Endothelial cell (in vitro differentiated cells): ENCODE data around the gene AHDC1. TPM values are rescaled to one million over a fixed set of nuclear protein-coding genes. Genes with fewer than 3 reads are reported as not detected.

Source experiments
- DNase-seq: peaks from one replicate; pipeline ENCODE4 v3.0.0; 2021; ENCODE audit warnings: low spot score
- H3K27ac Mint-ChIP-seq: one replicate; pipeline ENCODE4 v1.8.0; 2021; ENCODE audit warnings: mixed read lengths, inconsistent platforms; ENCODE audit not compliant: unreplicated experiment
- H3K27me3 Mint-ChIP-seq: one replicate; pipeline ENCODE4 v1.8.0; 2021; ENCODE audit warnings: mild to moderate bottlenecking, moderate library complexity, mixed read lengths, inconsistent platforms; ENCODE audit not compliant: unreplicated experiment
- H3K36me3 Mint-ChIP-seq: one replicate; pipeline ENCODE4 v1.8.0; 2021; ENCODE audit warnings: mild to moderate bottlenecking, low read depth, mixed read lengths, inconsistent platforms; ENCODE audit not compliant: unreplicated experiment
- H3K4me1 Mint-ChIP-seq: one replicate; pipeline ENCODE4 v1.8.0; 2021; ENCODE audit warnings: mild to moderate bottlenecking, mixed read lengths, inconsistent platforms; ENCODE audit not compliant: unreplicated experiment
- H3K4me3 Mint-ChIP-seq: one replicate; pipeline ENCODE4 v1.8.0; 2021; ENCODE audit warnings: mild to moderate bottlenecking, mixed read lengths, inconsistent platforms; ENCODE audit not compliant: unreplicated experiment
- H3K9me3 Mint-ChIP-seq: one replicate; pipeline ENCODE4 v1.8.0; 2021; ENCODE audit warnings: mixed read lengths, inconsistent platforms; ENCODE audit not compliant: unreplicated experiment
- CTCF ChIP-seq: fragments of 200-600 bp; sonication (generic); IDR thresholded peaks from one replicate; pipeline ENCODE4 v1.5.0; 2021; ENCODE audit warnings: antibody characterized with exemption; ENCODE audit not compliant: unreplicated experiment
- total RNA-seq: library from RNA; stranded (reverse); fragmentation: NEBNext Ultra II Directional; extraction: Animal tissue kit (Norgen Biotek cat#: 25700); gene quantifications from one replicate; pipeline ENCODE4 v1.2.1, GENCODE V29; 2021; ENCODE audit not compliant: unreplicated experiment

AHDC1 gene
- total RNA-seq, 1 donor from 2014 or later: 48.0 TPM

- H3K27ac Mint-ChIP-seq: peak overlapping the region; percentile 54
- TF ChIP-seq CTCF: no peak
- no peaks in the 10 kb centered on the region for H3K9me3 Mint-ChIP-seq
- DNase-seq: no peak
- peaks cover 46% of the 10 kb centered on the region for H3K4me1 Mint-ChIP-seq
- H3K36me3 Mint-ChIP-seq: peaks cover 11% of the 10 kb centered on the region
- H3K4me3 Mint-ChIP-seq: peak overlapping the region; percentile 16
- peaks cover 15% of the 10 kb centered on the region for H3K27me3 Mint-ChIP-seq
Observed at GRCh38 chr1:27559466-27560030, 44.4 kb downstream of the AHDC1 start.

- H3K27me3 Mint-ChIP-seq: peaks cover 10% of the 10 kb centered on the region
- H3K36me3 Mint-ChIP-seq: peaks cover 15% of the 10 kb centered on the region
- TF ChIP-seq CTCF: no peak
- no peaks in the 10 kb centered on the region for H3K9me3 Mint-ChIP-seq
- peak overlapping the region; percentile 40 for H3K4me3 Mint-ChIP-seq
- no peak for DNase-seq
- H3K4me1 Mint-ChIP-seq: peaks cover 37% of the 10 kb centered on the region
- H3K27ac Mint-ChIP-seq: peak overlapping the region; percentile 19
Observed at GRCh38 chr1:27557596-27558340, 46.2 kb downstream of the AHDC1 start.

GRCh38 chr1:27556781-27557595, 47.0 kb downstream of the AHDC1 start:
- Mint-ChIP-seq H3K36me3 (peaks cover 15% of the 10 kb centered on the region), H3K4me3 (peak overlapping the region; percentile 13), H3K4me1 (peaks cover 34% of the 10 kb centered on the region), H3K27ac (peak overlapping the region; percentile 79), H3K9me3 (no peaks in the 10 kb centered on the region), H3K27me3 (peaks cover 8% of the 10 kb centered on the region)
- peak; percentile 98 for TF ChIP-seq CTCF
- DNase-seq: peak; percentile 77

- Mint-ChIP-seq H3K4me1 (peaks cover 29% of the 10 kb centered on the region), H3K27ac (peak overlapping the region; percentile 79), H3K27me3 (peaks cover 8% of the 10 kb centered on the region), H3K9me3 (no peaks in the 10 kb centered on the region), H3K4me3 (peak overlapping the region; percentile 83), H3K36me3 (peaks cover 15% of the 10 kb centered on the region)
- TF ChIP-seq CTCF: no peak
- DNase-seq: no peak
Observed at GRCh38 chr1:27556435-27556780, 47.5 kb downstream of the AHDC1 start.
